Activated CD4-positive, alpha-beta T cell treated with anti-CD3 and anti-CD28 coated beads, Interleukin-2, amount 10 ng/mL, durations not matched to agents 24 days and 14 days (primary cell): ENCODE data around the gene NAPSA. TPM values are rescaled to one million over a fixed set of nuclear protein-coding genes. Genes with fewer than 3 reads are reported as not detected.

ENCODE experiments used
- DNase-seq: peaks from one replicate; pipeline ENCODE4 v3.0.0; 2022
- H3K27ac Mint-ChIP-seq: one replicate; pipeline ENCODE4 v1.8.0; 2022; ENCODE audit warnings: mild to moderate bottlenecking, mixed read lengths
- H3K27me3 Mint-ChIP-seq: one replicate; pipeline ENCODE4 v1.8.0; 2022; ENCODE audit warnings: mixed read lengths
- H3K36me3 Mint-ChIP-seq: one replicate; pipeline ENCODE4 v1.8.0; 2022; ENCODE audit warnings: low read depth, mild to moderate bottlenecking, mixed read lengths
- H3K4me1 Mint-ChIP-seq: one replicate; pipeline ENCODE4 v1.8.0; 2021; ENCODE audit warnings: mixed read lengths
- H3K4me3 Mint-ChIP-seq: one replicate; pipeline ENCODE4 v1.8.0; 2022; ENCODE audit warnings: mild to moderate bottlenecking, moderate library complexity, mixed read lengths
- H3K9me3 Mint-ChIP-seq: one replicate; pipeline ENCODE4 v1.8.0; 2021; ENCODE audit warnings: mixed read lengths
- intact Hi-C: fragments of 100-400 bp; cut with micrococcal nuclease; formaldehyde crosslinking; loops from one replicate; pipeline ENCODE4 v1.15.1; 2023
- total RNA-seq: library from RNA; stranded (reverse); gene quantifications from 2 replicates; pipeline ENCODE4 v1.2.3, GENCODE V29; 2022

The NAPSA gene
- total RNA-seq, 1 donor from 2014 or later: 13.6 TPM

DNA sequence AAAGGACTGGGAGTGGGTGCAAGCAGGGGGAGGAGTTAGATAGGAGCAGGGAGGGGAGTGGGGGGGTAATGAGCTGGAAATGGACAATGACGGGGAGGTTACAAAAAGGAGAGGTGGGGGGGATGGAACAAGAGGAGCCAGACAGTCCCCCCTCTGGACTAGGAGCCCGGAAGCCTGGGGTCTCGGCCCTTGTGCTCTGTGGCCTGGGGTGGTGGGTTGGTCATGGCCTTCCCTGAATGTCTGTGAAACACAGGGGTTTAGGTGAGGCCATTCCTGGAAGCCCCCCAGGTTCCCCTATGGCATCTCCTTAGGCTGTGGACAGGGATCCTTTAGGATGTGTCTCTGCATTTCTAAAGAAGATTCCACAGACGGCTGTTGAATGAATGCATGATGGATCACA lies 48.3 kb downstream of the NAPSA start:
- no peak overlapping the region for H3K4me3 Mint-ChIP-seq
- H3K27ac Mint-ChIP-seq: no peak overlapping the region
- DNase-seq: no peak
- peaks cover 17% of the 10 kb centered on the region for H3K4me1 Mint-ChIP-seq
- peaks cover 34% of the 10 kb centered on the region for H3K27me3 Mint-ChIP-seq
- no peaks in the 10 kb centered on the region for H3K9me3 Mint-ChIP-seq
- intact Hi-C loops: loop anchor here (2.0 kb wide), 1 partner anchor 16 kb away; no protein-coding TSS in a partner anchor
- H3K36me3 Mint-ChIP-seq: peaks cover 9% of the 10 kb centered on the region

DNA sequence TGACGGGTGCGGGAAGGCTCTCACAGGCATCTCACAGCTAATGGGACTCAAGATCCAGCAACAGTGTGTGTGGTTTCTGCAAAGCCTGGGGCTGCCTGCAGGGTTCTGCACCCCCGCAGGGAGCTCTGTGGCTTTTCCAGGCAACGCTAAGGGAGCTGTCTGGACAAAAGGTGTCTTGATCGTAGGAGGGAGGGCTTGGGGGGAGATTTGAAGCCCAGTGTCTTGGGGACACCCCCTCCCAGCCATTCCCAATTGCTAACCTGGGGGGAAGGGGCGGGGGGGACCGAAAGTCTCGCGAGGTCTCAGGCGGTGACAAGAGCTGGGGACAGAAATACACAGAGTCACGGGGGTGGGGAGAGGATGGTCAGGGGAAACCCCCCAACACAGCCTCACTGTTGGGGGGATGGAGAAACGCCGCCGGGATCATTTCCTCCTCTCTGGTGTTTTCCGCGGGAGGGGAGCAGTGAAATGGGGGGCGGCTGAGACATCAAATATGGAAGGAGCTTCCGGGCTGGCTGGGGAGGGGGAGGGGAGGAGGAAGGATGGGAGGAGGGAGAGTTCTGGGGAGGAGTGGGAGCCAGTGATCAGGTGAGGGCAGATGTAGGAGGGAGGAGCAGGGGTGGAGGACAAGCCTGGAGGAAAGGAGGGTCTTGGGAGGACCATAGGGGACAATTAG lies 49.5 kb downstream of the NAPSA start:
- DNase-seq: peak; percentile 77
- peak overlapping the region; percentile 52 for H3K27ac Mint-ChIP-seq
- H3K4me1 Mint-ChIP-seq: peaks cover 15% of the 10 kb centered on the region
- no peaks in the 10 kb centered on the region for H3K9me3 Mint-ChIP-seq
- peak overlapping the region; percentile 80 for H3K4me3 Mint-ChIP-seq
- H3K36me3 Mint-ChIP-seq: peaks cover 7% of the 10 kb centered on the region
- H3K27me3 Mint-ChIP-seq: peaks cover 39% of the 10 kb centered on the region
- intact Hi-C loops: loop anchor here (2.0 kb wide), 1 partner anchor 15 kb away; no protein-coding TSS in a partner anchor

DNA sequence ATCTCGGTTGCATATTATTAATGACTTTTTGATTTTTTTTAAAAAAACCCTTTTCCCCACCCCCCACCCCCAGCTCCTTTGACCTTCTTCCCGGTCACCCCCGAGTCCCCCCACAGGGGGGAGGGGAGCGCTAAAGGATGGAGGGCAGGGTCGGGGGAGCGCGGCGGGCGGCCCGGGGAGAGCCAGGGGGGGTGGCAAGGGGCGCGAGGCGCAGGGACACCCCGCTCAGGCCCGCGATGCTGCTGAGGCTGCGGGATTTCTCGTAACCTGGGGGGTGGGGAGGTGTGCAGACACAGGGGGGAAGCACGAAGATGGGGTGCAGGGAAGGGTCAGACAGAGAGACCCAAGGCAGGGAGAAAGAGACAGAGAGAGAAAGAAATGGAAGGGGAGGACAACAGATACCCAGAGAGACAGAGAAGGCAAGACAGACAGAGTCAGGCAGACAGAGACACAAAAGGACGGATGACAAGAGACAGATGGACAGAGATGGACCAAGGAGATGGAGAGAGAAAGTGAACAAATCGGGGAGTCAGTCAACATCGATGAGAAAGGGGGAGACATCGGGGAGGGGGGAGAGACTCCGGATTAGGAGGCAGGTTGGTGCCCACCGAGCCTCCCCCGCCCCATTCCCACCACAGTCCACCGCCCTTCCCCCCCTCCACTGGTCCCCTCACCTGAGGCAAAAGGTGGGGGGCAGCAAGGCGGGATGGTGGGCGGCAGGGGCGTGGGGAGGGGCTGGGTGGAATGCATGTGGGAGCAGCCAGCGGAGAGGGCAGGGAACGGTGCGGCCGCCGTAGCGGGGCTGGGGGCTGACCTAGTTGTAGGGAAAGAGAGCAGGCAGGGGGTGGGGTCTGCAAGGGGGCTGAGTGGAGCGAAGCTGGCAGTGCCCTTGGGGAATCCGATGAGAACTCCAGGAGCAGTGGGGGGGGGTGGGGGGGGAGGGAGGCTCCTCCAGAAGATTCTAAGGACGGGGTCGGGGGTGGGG lies 50.4 kb downstream of the NAPSA start:
- Mint-ChIP-seq H3K27me3 (peaks cover 48% of the 10 kb centered on the region), H3K9me3 (no peaks in the 10 kb centered on the region), H3K4me1 (peaks cover 15% of the 10 kb centered on the region), H3K27ac (peak overlapping the region; percentile 7), H3K36me3 (peaks cover 7% of the 10 kb centered on the region), H3K4me3 (peak overlapping the region; percentile 80)
- intact Hi-C loops: no loop called here
- no peak for DNase-seq

DNA sequence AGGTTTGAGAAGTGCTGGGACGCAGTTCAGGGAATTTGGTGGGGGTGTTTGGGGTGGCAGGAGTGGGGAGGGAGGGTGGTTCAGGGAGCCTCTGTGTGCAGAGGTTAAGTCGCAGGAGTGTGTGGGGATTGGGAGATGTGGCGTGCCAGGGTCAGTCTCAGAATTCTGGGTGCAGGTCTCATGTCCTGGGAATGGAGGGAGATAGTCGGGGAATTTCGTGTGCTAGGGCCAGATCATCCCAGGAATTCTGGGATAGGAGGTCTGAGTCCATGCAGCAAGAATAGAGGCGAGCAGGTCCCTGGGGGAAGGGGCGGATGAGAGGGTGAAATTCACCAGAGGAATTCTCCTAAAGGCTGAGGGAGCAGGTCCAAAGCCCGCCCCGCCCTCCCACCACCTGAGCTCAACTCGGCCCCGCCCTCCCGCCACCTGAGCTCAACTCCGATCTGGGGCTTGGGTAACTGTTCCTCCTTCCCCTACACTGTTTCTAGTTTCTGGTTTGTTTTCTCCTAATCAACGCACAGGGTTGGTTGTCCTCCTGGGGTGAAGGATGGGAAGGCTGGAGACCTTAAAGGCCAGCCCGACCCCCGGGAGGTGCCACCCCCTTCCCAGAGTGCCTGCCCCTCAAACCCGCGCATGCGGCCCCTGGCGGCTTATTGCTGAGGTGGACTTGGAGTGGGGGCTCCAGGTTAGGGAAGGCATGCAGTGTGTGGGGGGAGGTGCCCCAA lies 51.5 kb downstream of the NAPSA start:
- Mint-ChIP-seq H3K4me1 (peaks cover 15% of the 10 kb centered on the region), H3K4me3 (no peak overlapping the region), H3K36me3 (peaks cover 3% of the 10 kb centered on the region), H3K27me3 (peaks cover 53% of the 10 kb centered on the region), H3K27ac (no peak overlapping the region), H3K9me3 (no peaks in the 10 kb centered on the region)
- intact Hi-C loops: no loop called here
- DNase-seq: no peak

DNA sequence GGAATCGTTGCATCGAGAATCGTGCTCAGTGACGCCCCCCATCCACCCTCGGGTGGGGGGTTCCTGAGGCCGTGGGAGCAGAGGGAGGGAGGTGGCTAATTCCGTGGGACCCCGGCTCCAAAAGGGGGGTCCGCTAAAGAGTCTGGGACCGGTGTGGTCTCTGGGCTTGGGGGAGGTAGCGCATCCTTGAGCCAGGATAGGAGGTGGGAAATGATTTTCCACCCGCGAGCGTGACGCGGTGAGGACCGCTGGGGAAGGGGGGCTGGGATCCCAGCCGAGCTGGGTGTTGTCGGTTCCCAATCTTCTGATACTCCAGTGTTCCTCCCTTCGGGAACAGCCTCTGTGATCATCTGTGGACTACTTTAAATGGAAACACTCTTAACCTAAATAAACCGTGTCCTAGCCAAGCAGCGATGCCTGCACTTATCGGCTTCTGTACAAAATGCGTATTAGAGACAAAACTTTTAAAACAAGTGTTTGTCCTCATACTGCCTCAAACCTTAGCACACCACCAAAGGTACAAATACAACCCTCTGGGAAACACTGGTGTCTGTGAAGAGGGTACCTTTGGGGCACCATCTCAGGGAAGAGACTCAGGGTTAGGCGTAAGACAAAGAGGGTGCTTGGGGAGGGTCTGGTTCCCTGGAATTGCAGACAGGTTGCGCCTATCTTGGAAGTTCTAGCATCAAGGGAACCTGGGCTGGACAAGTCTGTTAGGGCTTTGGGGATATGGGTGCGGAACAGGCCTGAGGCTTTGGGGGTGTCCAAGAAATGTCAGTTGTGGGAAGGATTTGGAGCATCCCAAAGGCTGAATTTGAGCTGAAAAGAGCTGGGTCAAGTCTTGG lies 52.2 kb downstream of the NAPSA start:
- H3K27ac Mint-ChIP-seq: no peak overlapping the region
- H3K36me3 Mint-ChIP-seq: peaks cover 3% of the 10 kb centered on the region
- no peak for DNase-seq
- H3K9me3 Mint-ChIP-seq: no peaks in the 10 kb centered on the region
- intact Hi-C loops: no loop called here
- H3K27me3 Mint-ChIP-seq: peaks cover 59% of the 10 kb centered on the region
- H3K4me1 Mint-ChIP-seq: peaks cover 15% of the 10 kb centered on the region
- H3K4me3 Mint-ChIP-seq: no peak overlapping the region

DNA sequence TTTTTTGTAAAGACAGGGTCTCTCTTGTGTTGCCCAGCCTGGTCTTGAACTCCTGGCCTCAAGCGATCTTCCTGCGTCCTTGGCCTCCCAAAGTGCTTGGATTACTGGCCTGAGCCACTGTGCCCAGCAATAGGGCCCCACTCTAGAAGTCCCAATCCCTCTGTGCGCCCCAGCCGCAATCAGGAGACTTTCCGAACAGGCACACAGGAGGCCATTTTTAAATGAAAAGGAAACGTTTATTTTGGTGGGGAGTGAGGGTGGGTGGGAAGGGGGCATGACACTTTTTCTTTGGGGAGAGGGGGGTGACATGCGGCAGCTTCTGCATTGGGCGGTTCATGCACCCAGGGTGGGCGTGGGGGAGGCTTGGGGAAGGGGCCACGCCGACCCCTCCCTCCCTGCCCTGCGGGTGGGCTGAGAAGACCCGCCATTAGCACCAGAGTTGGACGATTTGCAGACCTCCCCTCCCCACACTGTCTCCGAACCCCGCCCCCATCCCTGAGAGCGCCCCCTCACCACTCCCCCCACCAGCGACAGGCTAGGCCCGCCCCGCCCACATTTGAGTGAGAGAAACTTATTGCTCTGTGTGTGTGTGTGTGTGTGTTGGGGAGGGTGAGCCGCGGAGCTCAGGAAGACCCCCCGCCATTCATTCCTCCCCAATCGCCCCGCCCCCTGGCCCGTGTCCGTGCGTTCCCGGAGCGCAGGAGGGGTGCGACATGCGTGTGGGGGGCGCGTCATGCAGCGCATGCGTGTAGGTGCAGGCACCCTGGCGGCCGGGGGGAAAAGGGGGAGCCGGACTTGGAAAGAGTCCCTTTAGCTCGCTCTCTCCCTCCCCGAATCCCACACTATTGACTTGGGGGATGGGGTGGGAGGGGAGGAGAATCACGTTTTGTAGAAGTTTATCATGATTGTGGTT lies 53.5 kb downstream of the NAPSA start:
- no peak overlapping the region for H3K4me3 Mint-ChIP-seq
- H3K4me1 Mint-ChIP-seq: peaks cover 12% of the 10 kb centered on the region
- H3K27ac Mint-ChIP-seq: no peak overlapping the region
- intact Hi-C loops: no loop called here
- no peak for DNase-seq
- H3K9me3 Mint-ChIP-seq: no peaks in the 10 kb centered on the region
- H3K36me3 Mint-ChIP-seq: peaks cover 3% of the 10 kb centered on the region
- peaks cover 63% of the 10 kb centered on the region for H3K27me3 Mint-ChIP-seq

DNA sequence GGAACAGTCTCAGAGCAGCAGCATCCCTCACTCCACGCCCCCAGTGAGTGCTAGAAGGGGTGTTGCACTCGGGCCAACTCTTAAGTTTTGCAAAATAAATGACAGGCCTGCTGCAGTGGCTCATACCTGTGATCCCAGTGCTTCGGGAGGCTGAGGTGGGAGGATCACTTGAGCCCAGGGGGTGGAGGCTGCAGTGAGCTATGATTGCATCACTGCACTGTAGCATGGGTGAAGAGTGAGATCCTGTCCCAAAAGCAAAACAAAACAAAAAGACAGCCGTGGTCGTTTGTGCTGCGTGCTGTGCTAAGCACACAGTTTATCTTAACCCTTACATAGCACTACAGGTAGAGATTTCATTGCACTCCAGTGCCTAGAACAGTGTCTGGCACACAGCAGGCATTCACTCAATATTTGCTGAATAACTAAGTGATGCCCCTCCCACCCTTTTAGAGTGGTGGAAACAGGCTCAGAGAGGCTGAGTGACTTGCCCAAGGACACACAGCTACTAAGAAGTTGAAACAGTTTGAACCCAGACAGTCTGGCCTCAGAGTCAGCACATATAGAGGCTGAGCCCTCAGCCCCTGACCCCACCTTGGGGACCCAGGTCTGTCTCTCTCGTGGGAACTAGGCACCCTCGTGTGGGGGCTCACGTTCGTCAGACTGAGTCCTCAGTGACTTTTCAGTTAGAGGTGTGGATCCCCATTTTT lies 54.5 kb downstream of the NAPSA start:
- Mint-ChIP-seq H3K27ac (no peak overlapping the region), H3K27me3 (peaks cover 66% of the 10 kb centered on the region), H3K4me1 (peaks cover 8% of the 10 kb centered on the region), H3K4me3 (no peak overlapping the region), H3K9me3 (no peaks in the 10 kb centered on the region), H3K36me3 (peaks cover 3% of the 10 kb centered on the region)
- DNase-seq: no peak
- intact Hi-C loops: no loop called here

DNA sequence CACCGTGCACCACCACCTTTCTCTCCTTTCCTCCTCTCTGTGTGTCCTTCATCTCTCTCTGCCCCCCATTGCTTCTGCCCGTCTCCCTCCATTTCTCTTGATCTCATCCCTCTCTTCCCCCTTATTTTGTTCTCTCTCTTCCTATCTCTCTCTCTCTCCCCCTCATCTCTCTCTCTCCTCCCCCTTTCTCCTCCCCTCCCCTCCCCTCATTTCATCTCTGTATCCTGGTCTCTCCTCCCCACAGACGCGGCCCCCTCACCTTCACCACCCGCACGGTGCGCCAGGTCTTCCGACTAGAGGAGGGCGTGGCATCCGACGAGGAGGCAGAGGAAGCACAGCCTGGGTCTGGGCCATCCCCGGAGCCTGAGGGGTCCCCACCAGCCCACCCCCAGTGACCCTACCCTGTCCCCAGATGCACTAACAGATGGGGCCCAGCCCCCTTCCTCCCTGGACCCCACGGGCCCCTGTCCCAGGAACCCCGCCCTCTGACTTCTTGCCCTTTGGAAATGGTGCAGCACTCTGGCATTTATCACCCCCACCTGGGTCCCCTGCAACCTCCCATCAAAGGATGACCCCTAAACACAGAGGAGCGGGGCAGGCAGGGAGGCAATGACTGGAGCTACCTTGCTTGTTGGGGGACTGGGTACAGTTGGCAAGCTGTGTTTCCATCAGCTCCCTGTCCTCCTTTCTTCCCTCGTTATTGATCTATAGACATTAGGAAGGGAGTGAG lies 55.9 kb downstream of the NAPSA start:
- Mint-ChIP-seq H3K27ac (no peak overlapping the region), H3K4me3 (no peak overlapping the region), H3K27me3 (peaks cover 64% of the 10 kb centered on the region), H3K36me3 (peaks cover 1% of the 10 kb centered on the region), H3K4me1 (peaks cover 1% of the 10 kb centered on the region), H3K9me3 (no peaks in the 10 kb centered on the region)
- intact Hi-C loops: no loop called here
- DNase-seq: no peak

DNA sequence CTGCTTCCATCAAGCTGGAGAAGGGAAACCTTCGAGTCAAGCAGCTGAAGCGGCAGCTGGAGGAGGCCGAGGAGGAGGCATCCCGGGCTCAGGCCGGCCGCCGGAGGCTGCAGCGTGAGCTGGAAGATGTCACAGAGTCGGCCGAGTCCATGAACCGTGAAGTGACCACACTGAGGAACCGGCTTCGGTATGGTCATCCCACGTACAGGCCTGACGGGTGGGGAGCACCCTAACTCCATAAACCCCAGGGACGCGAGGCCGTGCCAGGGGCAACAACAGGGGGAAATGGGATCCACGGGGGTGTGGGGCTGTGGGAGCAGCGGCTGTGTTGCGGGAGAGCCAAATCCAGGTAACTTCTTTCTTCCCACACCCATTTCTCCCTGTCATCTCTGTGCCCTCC lies 56.4 kb downstream of the NAPSA start:
- H3K27ac Mint-ChIP-seq: no peak overlapping the region
- no peaks in the 10 kb centered on the region for H3K36me3 Mint-ChIP-seq
- H3K9me3 Mint-ChIP-seq: no peaks in the 10 kb centered on the region
- H3K27me3 Mint-ChIP-seq: peaks cover 60% of the 10 kb centered on the region
- H3K4me1 Mint-ChIP-seq: no peaks in the 10 kb centered on the region
- intact Hi-C loops: no loop called here
- no peak for DNase-seq
- H3K4me3 Mint-ChIP-seq: no peak overlapping the region
